Pancreas (tissue), 10 donors: Measurements from ENCODE around the gene SLC4A2. TPM values are rescaled to one million over a fixed set of nuclear protein-coding genes. Genes with fewer than 3 reads are reported as not detected.
A peak's percentile ranks its signal among the peaks of the same experiment; 100 is the strongest.

Experiments used
- ATAC-seq, 4 donors: fragments of 200-7000 bp; cut with Tn5 transposase; one replicate each; pipeline versions ENCODE4 v1.8.0 to v1.9.1; 2020; ENCODE audit warnings: mild to moderate bottlenecking in 4 of 4, moderate library complexity in 4 of 4
- DNase-seq, 6 donors: peaks; one replicate each; pipeline ENCODE4 v3.0.0-alpha.2; 2020
- FAIRE-seq: peaks from 2 replicates; lab custom pipeline; 2012; peaks lifted over from hg19 to GRCh38; lab: Jason Lieb, UNC
- H3K27ac ChIP-seq, 4 donors: fragments of 200-600 bp; sonication (generic); 1 replicate in 3 of 4; 2 replicates in 1 of 4; pipeline versions ENCODE4 v1.5.0 to v1.8.0; 2020
- H3K27me3 ChIP-seq, 4 donors: fragments of 200-600 bp; one replicate each; pipeline ENCODE4 v1.8.0; 2021
- H3K36me3 ChIP-seq, 3 donors: fragments of 200-600 bp; sonication (generic) in 1 of 3; one replicate each; pipeline versions ENCODE4 v1.5.0 to v1.8.0; 2020 to 2021
- H3K4me1 ChIP-seq, 3 donors: fragments of 200-600 bp; one replicate each; pipeline ENCODE4 v1.8.0; 2021
- H3K4me3 ChIP-seq, 4 donors: fragments of 200-600 bp; sonication (generic) in 2 of 4; one replicate each; pipeline versions ENCODE4 v1.5.0 to v1.8.0; 2020 to 2021
- H3K9me3 ChIP-seq, 4 donors: fragments of 200-600 bp; one replicate each; pipeline ENCODE4 v1.8.0; 2021
- WGBS, 2 donors: extraction: QIAGEN DNeasy Blood & Tissue Kit; methylation state at CpG; one replicate each; pipeline ENCODE4 v1.1.7; 2013; 5-methylcytosine and 5-hydroxymethylcytosine counted together
- intact Hi-C, 3 donors: fragments of 100-400 bp; cut with DNase I; formaldehyde crosslinking; loops; one replicate each; pipeline versions ENCODE4 v1.11.1 to v1.14.2; 2022
- polyA plus RNA-seq, 2 donors: library from polyadenylated mRNA; stranded (reverse); fragments of 200-250 nt; gene quantifications; one replicate each; pipeline ENCODE4 v1.2.3, GENCODE V29; 2013
- total RNA-seq, 6 donors: library from RNA; stranded (reverse); fragmentation: NEBNext Ultra II Directional in 4 of 6; extraction: Animal tissue kit (Norgen Biotek cat#: 25700) in 4 of 6; gene quantifications; one replicate each; pipeline versions ENCODE4 v1.2.1 to v1.2.4, GENCODE V29; 2021 to 2023
- TF ChIP-seq, protein P1 (sequence below), 4 donors: fragments of 200-600 bp; sonication (generic) in 3 of 4; IDR thresholded peaks; one replicate each; pipeline versions ENCODE4 v1.5.0 to v1.8.0; 2021; ENCODE audit warnings: antibody characterized with exemption in 4 of 4
- donor health status: healthy with polysubstance abuse.
- donor health status: DM: no; HTN: no; CAD: no; lungs with moderate emphysema.
- donor health status: DM: no; HTN: no; CAD: no.
- donor health status: control.
- donor health status: control.
- donor health status: Bipolar disorder and iron deficiency.
- donor health status: DM: yes; HTN: yes; CAD: no.
- donor health status: DM: no; HTN: no; CAD: no.
- donor health status: DM: no; HTN: no; CAD: no.
- donor health status: DM: yes; HTN: yes; CAD: no.

SLC4A2 gene
- total and polyA plus RNA-seq, 8 donors: 69.2 to 211 (median 87.2) TPM

DNA sequence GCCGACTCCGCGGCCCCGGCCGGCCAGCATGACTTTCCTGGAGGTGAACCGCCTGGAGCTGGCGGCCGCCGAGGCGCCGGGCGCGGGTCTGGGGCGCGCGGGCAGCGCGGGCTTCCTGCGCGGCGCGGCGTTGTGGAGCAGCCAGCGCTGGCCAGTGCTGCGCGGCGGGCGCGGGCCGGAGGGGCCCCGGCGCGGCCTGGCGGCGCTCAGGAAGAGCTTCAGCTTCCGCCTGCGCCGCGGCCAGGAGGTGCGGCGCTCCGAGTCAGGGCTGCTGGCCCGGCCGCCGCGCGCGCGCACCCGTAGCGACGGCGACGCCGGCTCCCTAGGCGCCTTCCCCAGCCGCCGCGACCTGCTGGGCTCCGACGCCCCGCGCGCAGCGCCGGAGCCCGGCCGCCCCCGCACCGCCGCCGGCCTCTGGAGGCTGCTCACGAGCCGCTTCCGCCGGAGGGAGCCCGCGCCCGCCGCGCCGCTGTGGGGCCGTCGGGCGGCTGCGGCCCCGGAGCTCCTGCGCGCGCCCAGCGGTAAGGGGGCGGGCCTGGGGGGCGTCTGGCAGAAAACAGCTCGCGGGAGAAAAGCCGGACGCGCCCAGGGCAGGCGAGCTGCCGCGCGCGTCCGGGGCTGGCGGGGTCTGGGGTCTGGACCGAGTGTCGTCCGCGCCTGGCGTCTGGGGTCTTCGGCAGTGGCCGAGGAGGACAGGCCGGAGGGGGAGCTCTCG is 55.9 kb downstream of the SLC4A2 start:
- no peaks in the 10 kb centered on the region for H3K27me3 ChIP-seq
- TF ChIP-seq, protein P1, sequence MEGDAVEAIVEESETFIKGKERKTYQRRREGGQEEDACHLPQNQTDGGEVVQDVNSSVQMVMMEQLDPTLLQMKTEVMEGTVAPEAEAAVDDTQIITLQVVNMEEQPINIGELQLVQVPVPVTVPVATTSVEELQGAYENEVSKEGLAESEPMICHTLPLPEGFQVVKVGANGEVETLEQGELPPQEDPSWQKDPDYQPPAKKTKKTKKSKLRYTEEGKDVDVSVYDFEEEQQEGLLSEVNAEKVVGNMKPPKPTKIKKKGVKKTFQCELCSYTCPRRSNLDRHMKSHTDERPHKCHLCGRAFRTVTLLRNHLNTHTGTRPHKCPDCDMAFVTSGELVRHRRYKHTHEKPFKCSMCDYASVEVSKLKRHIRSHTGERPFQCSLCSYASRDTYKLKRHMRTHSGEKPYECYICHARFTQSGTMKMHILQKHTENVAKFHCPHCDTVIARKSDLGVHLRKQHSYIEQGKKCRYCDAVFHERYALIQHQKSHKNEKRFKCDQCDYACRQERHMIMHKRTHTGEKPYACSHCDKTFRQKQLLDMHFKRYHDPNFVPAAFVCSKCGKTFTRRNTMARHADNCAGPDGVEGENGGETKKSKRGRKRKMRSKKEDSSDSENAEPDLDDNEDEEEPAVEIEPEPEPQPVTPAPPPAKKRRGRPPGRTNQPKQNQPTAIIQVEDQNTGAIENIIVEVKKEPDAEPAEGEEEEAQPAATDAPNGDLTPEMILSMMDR (IDR thresholded peaks at IDR 0.05): no peak
- FAIRE-seq (no peak), ATAC-seq (peak in 2 of 4 donors; percentile 4 to 24), DNase-seq (peak in 1 of 6 donors; percentile 76)
- 19 to 27% methylated on average over 69 to 114 of the region's 114 CpGs for WGBS, 2 donors
- no peaks in the 10 kb centered on the region for H3K9me3 ChIP-seq
- peaks cover 0 to 21% (median 12%) of the 10 kb centered on the region in 3 donors for H3K36me3 ChIP-seq
- H3K27ac ChIP-seq: no peak overlapping the region
- intact Hi-C loops: no loop called here
- peaks cover 4 to 20% (median 13%) of the 10 kb centered on the region in 3 donors for H3K4me1 ChIP-seq
- peak overlapping the region in 3 of 4 donors; percentile 14 to 38 (median 23) for H3K4me3 ChIP-seq

DNA sequence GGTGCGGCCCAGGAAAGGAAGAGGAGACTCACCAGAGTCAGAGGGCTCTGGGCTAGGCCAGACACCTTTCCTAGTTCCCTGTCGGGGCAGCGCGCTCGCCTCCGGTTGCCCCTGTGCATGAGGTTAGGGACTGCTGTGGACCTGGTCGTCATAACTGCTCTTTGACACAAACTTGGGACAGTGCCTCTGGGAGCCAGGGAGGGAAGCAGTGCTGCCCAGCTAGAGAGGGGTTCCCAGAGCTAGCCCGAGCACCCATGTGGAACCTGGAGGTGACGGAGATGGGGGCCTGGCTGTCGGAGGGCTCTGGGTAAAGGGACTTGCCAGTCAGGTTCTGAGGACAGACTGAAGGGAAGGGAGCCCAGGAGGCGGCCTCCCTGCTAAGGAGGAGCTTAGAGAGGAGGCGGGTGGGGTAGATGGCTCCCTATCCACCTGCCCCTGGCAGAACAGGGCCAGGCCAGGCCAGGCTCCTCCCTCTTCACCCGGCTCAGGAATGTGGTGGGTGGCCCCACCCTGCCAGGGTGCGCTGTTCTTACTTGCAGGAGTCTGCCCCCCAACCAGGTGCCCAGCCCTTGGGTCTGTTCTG is 56.5 kb downstream of the SLC4A2 start:
- Histone ChIP-seq H3K36me3 (peaks cover 0 to 27% (median 19%) of the 10 kb centered on the region in 3 donors), H3K27me3 (no peaks in the 10 kb centered on the region), H3K4me1 (peaks cover 4 to 20% (median 13%) of the 10 kb centered on the region in 3 donors), H3K4me3 (peak overlapping the region in 3 of 4 donors; percentile 14 to 38 (median 23)), H3K9me3 (no peaks in the 10 kb centered on the region), H3K27ac (no peak overlapping the region)
- DNase-seq (peak in 5 of 6 donors; percentile 42 to 85 (median 64)), FAIRE-seq (no peak), ATAC-seq (peak; percentile 35 to 67 (median 47))
- WGBS, 2 donors: 58 to 71% methylated on average over 14 of the region's 14 CpGs
- TF ChIP-seq, protein P1 (IDR thresholded peaks at IDR 0.05): no peak
- intact Hi-C loops: no loop called here

DNA sequence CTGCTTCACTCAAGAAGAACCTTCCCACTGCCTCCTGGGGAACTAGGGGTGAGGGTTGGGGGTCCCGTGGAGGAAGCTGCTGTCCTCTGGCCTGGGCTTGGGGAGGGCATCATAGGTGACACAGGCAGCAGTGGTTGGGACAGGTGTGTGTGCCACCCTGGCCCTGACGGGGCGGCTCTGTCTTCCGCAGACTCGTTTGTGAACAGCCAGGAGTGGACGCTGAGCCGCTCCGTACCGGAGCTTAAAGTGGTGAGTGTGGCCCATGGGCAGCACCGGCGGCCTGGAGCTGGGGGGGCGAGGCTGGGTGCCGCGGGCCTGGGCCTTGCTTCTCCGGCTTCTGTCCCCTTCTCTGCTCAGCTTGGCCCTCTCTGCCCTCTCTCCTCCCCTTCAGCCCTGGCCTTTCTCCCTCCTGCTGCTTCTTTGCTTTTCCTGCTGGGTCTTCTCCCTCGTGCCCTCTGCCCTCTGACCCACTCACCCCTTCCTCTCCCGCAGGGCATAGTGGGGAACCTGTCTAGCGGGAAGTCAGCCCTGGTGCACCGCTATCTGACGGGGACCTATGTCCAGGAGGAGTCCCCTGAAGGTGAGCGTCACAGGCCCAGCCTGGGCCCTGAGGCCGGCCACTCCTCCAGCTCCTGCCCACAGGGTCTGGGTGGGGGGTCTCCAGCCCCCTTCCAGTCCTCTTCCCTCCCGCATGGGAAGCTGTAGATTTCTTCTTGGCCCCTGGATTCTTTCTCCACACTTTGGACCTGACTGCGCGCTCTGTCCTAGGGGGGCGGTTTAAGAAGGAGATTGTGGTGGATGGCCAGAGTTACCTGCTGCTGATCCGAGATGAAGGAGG is 57.4 kb downstream of the SLC4A2 start:
- ATAC-seq (no peak), DNase-seq (peak in 1 of 6 donors; percentile 77), FAIRE-seq (no peak)
- no peaks in the 10 kb centered on the region for H3K9me3 ChIP-seq
- peaks cover 4 to 13% (median 6%) of the 10 kb centered on the region in 3 donors for H3K4me1 ChIP-seq
- H3K27ac ChIP-seq: no peak overlapping the region
- H3K36me3 ChIP-seq: peaks cover 0 to 34% (median 19%) of the 10 kb centered on the region in 3 donors
- WGBS, 2 donors: 92 to 94% methylated on average over 27 of the region's 27 CpGs
- no peaks in the 10 kb centered on the region for H3K27me3 ChIP-seq
- no peak overlapping the region for H3K4me3 ChIP-seq
- TF ChIP-seq, protein P1 (IDR thresholded peaks at IDR 0.05): no peak
- intact Hi-C loops: no loop called here

DNA sequence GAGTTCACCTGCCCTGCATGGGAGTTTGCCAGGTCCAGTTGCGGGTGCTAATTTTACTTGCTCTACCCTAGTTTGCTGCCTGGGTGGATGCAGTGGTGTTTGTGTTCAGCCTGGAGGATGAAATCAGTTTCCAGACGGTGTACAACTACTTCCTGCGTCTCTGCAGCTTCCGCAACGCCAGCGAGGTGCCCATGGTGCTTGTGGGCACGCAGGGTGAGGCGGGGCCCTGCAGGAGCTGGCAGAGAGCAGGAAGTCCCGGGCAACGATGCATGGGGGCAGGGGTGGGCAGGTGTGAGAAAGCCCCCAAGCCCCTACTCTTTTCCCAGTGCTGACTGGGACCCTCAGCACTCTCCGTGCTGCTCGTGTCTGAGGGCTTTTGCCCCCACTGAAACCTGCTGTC is 58.2 kb downstream of the SLC4A2 start:
- Histone ChIP-seq H3K27me3 (no peaks in the 10 kb centered on the region), H3K27ac (no peak overlapping the region), H3K4me1 (peaks cover 4 to 12% (median 6%) of the 10 kb centered on the region in 3 donors), H3K4me3 (no peak overlapping the region), H3K9me3 (no peaks in the 10 kb centered on the region), H3K36me3 (peaks cover 0 to 34% (median 19%) of the 10 kb centered on the region in 3 donors)
- ATAC-seq (no peak), FAIRE-seq (no peak), DNase-seq (peak in 2 of 6 donors; percentile 19 to 59)
- intact Hi-C loops: no loop called here
- WGBS, 2 donors: 91 to 92% methylated on average over 12 of the region's 12 CpGs
- TF ChIP-seq, protein P1 (IDR thresholded peaks at IDR 0.05): no peak
